HL-60 (cell line): ENCODE measurements around the gene SLC17A6.

Experiments used
- DNase-seq, 2 experiments: peaks; one replicate each; pipeline ENCODE4 v3.0.0-alpha.2; 2010 to 2020; ENCODE audit warnings: low read depth in 1 of 2, low spot score in 1 of 2
- H3K27ac ChIP-seq: fragments of 250-450 bp; sonication (Bioruptor Pico); replicated peaks from 2 replicates; pipeline ENCODE4 v1.5.1; 2020; ENCODE audit warnings: mild to moderate bottlenecking, moderate library complexity
- H3K27me3 ChIP-seq: fragments of 250-450 bp; sonication (Bioruptor Pico); 2 replicates; pipeline ENCODE4 v1.5.1; 2021; ENCODE audit warnings: mild to moderate bottlenecking, moderate library complexity; ENCODE audit not compliant: insufficient read depth, poor library complexity, severe bottlenecking
- H3K4me3 ChIP-seq: replicated peaks from 2 replicates; pipeline ENCODE4 v1.5.1; 2011; ENCODE audit warnings: mild to moderate bottlenecking, control low read depth, low read length; ENCODE audit not compliant: insufficient read depth
- CTCF ChIP-seq: IDR thresholded peaks from one replicate; pipeline ENCODE4 v1.5.1; 2011; ENCODE audit warnings: low read length, control low read depth, inconsistent platforms; ENCODE audit not compliant: insufficient read depth
- GABPA ChIP-seq: IDR thresholded peaks from 2 replicates; pipeline ENCODE4 v1.6.1; 2012; ENCODE audit warnings: low read depth
- POLR2AphosphoS5 ChIP-seq: IDR thresholded peaks from 2 replicates; pipeline ENCODE4 v1.6.1; 2012; ENCODE audit warnings: low read depth
- REST ChIP-seq: IDR thresholded peaks from 2 replicates; pipeline ENCODE4 v1.6.1; 2012; ENCODE audit warnings: low read depth; ENCODE audit not compliant: insufficient replicate concordance
- SPI1 ChIP-seq: IDR thresholded peaks from 2 replicates; pipeline ENCODE4 v1.6.1; 2012; ENCODE audit warnings: low read depth, mild to moderate bottlenecking, borderline replicate concordance

SLC17A6 gene

GRCh38 chr11:22349491-22349890 lies 11.3 kb downstream of the SLC17A6 start:
- no peak overlapping the region for H3K27ac ChIP-seq
- no peaks in the 10 kb centered on the region for H3K27me3 ChIP-seq
- TF ChIP-seq GABPA: no peak
- TF ChIP-seq POLR2AphosphoS5: no peak
- no peak for TF ChIP-seq SPI1
- no peak for TF ChIP-seq REST
- TF ChIP-seq CTCF: no peak
- no peak for DNase-seq
- no peak overlapping the region for H3K4me3 ChIP-seq

- Histone ChIP-seq H3K4me3 (no peak overlapping the region), H3K27me3 (no peaks in the 10 kb centered on the region), H3K27ac (no peak overlapping the region)
- TF ChIP-seq GABPA: no peak
- TF ChIP-seq SPI1: no peak
- TF ChIP-seq POLR2AphosphoS5: no peak
- TF ChIP-seq REST: no peak
- no peak for TF ChIP-seq CTCF
- DNase-seq: no peak
Measured at GRCh38 chr11:22359295-22359694, 21.1 kb downstream of the SLC17A6 start.

GRCh38 chr11:22371160-22371559 lies 33.0 kb downstream of the SLC17A6 start:
- Histone ChIP-seq H3K4me3 (no peak overlapping the region), H3K27ac (no peak overlapping the region), H3K27me3 (no peaks in the 10 kb centered on the region)
- TF ChIP-seq REST (no peak), POLR2AphosphoS5 (no peak), SPI1 (no peak), GABPA (no peak), CTCF (no peak)
- DNase-seq: no peak
